Endothelial cell of umbilical vein (primary cell): ENCODE measurements around the gene FAM83F.

Experiments
- CTCF ChIP-seq, 2 donors: IDR thresholded peaks; 1 replicate in 1 of 2; 2 replicates in 1 of 2; pipeline ENCODE4 v1.5.1; 2011; ENCODE audit warnings: low read length in 2 of 2, mild to moderate bottlenecking in 2 of 2, moderate library complexity in 2 of 2, control low read depth in 1 of 2, inconsistent platforms in 1 of 2, low read depth in 1 of 2; ENCODE audit not compliant: insufficient read depth in 1 of 2; ENCODE audit errors: extremely low read depth in 1 of 2
- EZH2 ChIP-seq: IDR thresholded peaks from 2 replicates; pipeline ENCODE4 v1.6.1; 2012; ENCODE audit warnings: borderline replicate concordance, low read depth, mild to moderate bottlenecking, moderate library complexity, low read length, inconsistent platforms; ENCODE audit not compliant: severe bottlenecking
- GATA2 ChIP-seq: IDR thresholded peaks from 2 replicates; pipeline ENCODE4 v1.7.0; 2011; ENCODE audit warnings: low read depth, mild to moderate bottlenecking, moderate library complexity, mixed read lengths, low read length; ENCODE audit not compliant: insufficient read length, insufficient read depth
- MYC ChIP-seq: IDR thresholded peaks from one replicate; pipeline ENCODE4 v1.6.1; 2011; ENCODE audit warnings: mild to moderate bottlenecking, low read depth, low read length
- POLR2A ChIP-seq: IDR thresholded peaks from 2 replicates; pipeline ENCODE4 v1.6.1; 2012; ENCODE audit warnings: low read depth, mild to moderate bottlenecking, control low read depth, low read length
- POLR2AphosphoS5 ChIP-seq: IDR thresholded peaks from 2 replicates; pipeline ENCODE4 v1.6.1; 2012; ENCODE audit warnings: low read depth, mild to moderate bottlenecking, control low read depth, low read length, moderate library complexity; ENCODE audit not compliant: insufficient read depth

DNA sequence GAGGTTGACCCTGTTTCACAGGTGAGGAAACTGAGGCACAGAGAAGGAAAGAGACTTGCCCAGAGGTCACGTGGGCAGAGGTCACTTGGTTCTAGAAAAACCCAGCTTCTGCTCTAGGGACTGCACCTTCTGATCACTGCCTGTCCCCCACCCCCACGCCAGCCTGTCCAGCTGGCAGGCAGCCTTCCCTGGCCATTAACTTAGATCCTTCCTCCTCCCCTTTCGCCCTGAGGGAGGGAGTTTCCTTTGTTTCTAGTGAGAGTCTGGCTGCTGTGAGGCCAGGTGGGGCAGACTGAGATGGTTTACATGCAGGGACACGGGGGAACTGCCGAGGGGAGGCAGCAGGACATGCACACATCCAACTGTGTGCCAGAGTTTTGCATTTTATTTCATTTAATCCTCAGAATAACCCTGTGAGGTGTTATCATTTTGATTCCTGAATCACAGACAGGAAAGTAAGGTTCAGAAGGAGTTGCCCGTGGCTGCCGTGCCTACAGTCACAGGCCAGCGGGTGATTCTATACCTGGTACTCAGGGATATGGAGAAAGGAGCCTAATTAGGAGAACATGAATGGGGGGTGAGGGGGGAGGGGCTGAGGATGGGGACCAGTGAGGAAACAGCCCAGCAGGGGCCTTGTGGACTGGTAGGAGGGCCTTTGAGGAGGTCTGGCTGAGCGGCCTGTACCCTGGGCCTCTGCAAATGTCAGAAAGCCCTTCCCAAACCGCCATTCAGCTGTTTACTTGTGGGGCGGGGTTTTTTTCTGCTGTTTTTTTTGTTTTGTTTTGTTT is 3.4 kb downstream of the FAM83F start:
- TF ChIP-seq POLR2A (no peak), EZH2 (peak; percentile 17), POLR2AphosphoS5 (no peak), CTCF (IDR thresholded peaks at IDR 0.05; ENCODE audit: extremely low read depth in 1 of 2, insufficient read depth in 1 of 2, low read depth in 1 of 2, low read length in 2 of 2) (no peak), GATA2 (no peak), MYC (no peak)
